Pons (tissue), 1 donor: ENCODE results near the gene SLC1A3.
A peak's percentile ranks its signal among the peaks of the same experiment; 100 is the strongest.

ENCODE experiments used
- DNase-seq: peaks from one replicate; pipeline ENCODE4 v3.0.0-alpha.2; 2016; ENCODE audit warnings: low spot score

SLC1A3 gene

DNA sequence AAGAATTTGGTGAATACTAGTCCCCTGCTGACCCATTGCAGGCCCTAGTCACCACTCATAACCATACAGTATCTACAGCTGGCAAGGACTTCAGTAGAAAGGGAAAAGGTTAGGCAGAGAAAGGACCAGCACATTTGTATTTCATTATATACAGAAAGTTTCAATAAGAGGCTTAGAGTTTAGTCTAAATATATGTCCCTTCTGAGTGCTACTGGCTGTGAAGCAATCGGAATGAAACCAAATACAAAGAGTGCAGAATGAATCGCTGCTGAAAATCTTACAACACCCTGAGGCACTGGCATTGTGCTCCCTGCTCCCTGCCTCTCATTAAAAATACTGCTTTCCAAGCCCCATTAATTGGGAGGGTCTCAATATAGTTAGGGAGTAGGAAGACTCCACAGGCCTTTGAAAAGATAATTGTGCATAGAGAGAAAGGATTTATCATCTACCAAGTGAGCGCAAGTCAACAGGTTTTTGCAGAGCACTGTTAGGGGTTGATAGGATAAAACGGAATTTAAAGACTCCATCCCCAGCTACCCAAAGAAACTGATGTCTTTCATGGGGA lies 110.8 kb downstream of the SLC1A3 start:
- no peak for DNase-seq

GRCh38 chr5:36719282-36719681 lies 112.9 kb downstream of the SLC1A3 start:
- DNase-seq, result no peak

DNA sequence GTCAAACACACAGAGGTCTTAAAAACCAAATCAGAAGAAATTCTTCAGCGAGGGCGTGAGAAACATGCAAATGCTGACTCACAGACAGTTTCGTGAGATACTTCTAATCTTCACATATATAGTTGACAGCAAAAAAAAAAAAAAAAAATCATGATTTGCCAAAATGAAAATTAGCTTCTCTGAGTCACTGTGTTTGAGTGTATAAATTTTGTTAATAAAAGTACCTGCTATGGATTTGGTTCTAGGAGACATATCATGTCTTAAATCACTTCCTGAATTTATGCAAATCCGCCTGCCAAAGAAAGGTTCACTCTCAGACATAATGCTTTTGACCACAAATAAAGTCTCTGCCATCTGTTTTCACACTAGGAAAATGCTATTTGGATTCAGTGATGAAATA lies 114.3 kb downstream of the SLC1A3 start:
- no peak for DNase-seq

DNA sequence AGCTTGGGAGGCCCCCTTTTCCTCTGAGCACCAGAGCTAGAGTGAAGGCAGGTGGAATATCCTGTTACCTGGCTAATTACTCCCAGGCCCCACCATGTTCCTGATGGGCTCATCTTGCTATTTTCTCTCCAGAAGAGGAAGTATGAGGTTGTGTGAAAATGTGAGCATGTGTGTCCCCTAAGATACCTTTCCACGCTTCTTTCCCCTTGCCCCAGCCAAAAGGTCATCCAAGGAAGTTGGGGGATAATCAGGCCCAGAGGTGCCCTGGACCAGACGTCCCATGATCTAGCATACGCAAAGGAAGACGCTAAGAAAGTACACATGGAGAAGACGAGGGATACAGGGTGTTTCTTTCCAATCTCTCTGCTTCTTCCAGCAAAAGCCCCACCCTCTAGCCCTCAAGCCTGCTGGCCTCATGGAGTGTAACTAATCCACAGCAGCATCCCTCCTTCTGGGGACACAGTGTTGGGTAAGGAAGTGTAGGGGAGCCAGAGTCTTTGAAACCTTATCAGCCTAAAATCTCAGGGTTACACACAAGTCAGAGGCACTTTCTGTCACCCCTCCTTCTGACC lies 115.3 kb downstream of the SLC1A3 start:
- no peak for DNase-seq

GRCh38 chr5:36722900-36723299 lies 116.5 kb downstream of the SLC1A3 start:
- DNase-seq, result no peak

DNA sequence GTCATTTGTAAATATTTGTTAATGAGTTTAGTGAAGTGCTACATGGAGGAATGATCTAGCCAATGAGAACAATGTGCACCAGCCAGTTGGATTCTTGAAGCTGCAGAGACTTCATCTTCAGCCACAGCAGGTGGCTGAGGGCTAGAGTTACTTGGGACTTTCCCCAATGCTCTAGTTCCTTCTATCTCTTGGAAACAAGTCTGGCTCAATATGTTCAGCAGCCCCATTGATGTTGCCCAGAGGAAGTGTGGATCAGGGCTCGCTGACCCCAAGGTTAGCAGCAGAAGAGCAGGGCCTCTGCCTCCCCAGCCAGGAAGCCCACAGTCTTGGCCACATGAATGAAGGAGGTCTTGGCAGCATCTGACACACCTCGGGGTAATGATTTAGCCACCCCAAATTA lies 117.5 kb downstream of the SLC1A3 start:
- peak; percentile 48 for DNase-seq

GRCh38 chr5:36724467-36725332 lies 118.3 kb downstream of the SLC1A3 start:
- peak; percentile 72 for DNase-seq

DNA sequence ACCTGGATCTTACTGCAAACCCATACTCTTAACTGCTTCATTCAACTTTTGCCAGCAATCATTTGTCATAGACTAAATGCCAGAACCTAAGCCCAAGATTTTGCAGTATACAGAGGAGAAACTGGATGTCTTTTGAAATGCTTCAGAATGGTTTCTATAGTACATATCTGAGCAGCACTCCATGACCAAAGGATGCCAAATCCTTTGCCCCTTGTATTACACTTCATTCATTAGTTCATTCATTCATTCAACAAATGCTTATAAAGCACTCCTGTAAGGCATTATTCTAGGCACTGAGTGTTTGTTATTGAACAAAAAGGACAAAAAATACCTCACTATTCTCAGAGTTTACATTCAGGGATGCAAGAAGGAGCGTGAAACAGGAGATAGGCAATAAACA lies 119.9 kb downstream of the SLC1A3 start:
- DNase-seq, result no peak

DNA sequence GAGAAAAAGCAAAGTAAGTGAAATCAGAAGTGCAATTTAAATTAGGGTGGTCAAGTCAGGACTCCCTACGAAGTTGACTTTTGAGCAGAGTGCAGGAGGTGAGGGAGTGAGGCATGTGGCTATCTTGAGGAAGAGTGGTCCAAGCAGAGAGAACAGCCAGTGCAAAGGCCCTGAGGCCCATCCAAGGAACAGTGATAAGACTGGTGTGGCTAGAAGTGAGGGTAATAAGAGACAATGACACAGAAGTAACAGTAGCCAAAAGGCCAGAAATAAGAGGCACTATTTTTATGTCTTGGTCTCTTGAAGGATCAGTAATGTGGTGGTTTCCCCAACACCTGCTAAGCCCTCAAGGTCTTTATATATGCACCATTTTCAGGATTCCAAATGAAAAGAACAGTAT lies 120.4 kb downstream of the SLC1A3 start:
- no peak for DNase-seq

DNA sequence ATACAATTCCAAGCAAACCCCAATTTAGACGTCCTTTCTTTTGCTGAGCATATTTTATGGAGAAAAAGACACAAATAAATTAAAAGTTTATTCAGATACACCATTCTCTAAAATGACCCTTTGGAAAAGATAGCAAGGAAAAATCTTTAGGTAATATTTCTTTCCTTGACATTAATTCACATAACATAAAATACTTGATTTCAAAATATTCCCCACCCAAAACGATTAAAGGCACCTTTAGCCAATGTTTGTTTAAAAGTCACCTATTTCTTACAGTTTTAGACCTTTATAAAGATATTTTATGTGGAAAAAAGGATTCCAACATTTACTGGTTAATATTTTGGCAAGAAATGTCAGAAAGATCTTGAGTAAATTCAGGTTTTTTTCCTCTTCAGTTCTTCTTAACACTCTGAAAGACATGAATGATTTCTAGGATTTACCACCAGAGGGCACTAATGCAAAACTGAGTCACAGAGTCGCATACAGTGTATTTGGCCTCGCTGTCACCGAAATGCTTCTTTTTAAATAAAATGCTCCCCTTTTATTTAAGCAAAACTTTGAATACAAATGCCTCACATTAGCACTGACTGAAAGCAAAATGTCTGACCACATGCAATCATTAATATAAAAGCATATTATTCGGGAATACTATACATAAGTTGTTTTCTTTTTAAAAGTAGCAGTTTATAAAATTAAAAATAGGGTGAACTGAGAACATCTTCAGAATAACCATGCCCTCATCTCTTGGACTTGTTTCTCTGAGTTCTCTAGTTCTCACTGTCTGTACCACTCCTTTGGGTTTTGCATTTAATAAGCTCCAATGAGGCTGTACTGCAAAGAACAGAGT lies 122.5 kb downstream of the SLC1A3 start:
- peak; percentile 87 for DNase-seq

DNA sequence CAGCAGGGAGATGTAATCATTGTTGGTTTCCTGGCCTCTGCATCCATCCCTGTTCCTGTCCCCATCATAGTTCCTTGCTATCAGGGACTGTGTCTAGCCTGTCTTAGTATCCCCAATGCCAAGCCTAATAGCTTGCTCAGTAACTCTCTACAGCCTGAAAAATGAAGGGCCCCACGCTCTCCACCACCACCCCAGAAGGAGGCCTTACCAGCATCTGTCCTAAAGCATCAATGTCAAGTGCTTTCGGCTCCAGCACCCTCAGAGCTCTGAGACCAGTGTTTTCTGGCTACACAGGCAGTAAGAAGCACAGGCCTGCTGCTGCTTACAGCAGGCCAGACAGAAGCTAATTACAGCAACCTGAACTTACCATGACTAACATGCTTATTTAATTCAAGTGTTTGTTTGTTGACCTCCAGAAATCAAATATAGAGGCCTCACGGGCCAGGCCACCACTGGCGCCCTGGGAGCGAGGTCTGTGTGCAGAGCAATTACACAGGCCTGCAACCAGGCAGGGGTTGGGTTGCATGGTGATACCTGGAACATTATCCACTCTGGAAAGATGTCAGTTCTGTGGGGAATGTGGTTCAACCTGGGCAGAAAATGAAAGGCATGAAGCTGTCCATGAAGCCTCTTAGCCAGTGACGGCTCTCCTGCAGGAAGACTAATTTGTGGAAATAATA lies 124.3 kb downstream of the SLC1A3 start:
- DNase-seq, result no peak

DNA sequence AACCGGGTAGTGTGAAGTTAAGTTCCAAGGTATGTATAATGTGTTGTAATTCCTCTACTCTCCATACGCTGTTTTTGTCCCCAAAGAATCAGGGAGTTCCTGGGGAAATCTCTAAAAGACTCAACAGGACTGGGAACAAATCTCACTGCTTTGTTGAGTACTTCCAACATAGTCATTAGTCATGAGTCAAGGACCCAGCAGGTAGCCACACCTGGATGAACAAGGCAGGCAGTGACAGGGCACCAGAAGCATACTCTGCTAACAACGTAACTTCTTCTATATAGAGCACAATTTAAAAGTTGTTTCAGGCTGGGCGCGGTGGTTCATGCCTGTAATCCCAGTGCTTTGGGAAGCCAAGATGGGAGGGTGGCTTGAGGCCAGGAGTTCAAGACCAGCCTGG lies 126.8 kb downstream of the SLC1A3 start:
- no peak for DNase-seq

- DNase-seq, result no peak
These were observed 128.0 kb downstream of the SLC1A3 start for GRCh38 chr5:36734422-36734821.

DNA sequence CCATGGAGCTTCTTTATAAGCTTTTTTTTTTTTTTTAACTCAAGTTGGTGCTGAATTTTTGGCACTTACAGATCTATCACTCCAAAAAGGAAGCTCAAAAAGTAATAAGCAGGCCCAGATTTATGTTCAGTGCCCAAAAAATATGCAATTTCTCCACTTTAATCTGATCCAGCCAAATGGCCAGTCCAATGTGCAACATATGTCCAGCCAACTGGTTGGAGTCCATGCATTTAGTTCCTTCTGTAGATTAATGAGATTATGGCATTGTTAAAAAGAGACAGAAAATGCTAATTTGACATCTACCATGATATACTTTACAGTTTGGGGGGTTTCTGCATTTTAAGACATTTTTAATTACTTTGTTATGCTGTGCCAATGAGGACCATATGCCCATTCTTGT lies 129.5 kb downstream of the SLC1A3 start:
- no peak for DNase-seq
